Measurements from ENCODE around the gene SCD5. TPM values are rescaled to one million over a fixed set of nuclear protein-coding genes. Genes with fewer than 3 reads are reported as not detected.

The SCD5 gene
- total and polyA plus RNA-seq, 2 of the 8 experiments (the other 6 are each of a cell fraction or from before 2014, with no cell fraction given), result 0.92 to 1.2 TPM

GRCh38 chr4:82775243-82775642, 23.4 kb downstream of the SCD5 start:
- H2BK120ac ChIP-seq (replicated peaks; ENCODE audit: low read depth, low read length), result no peak overlapping the region
- H3K79me2 ChIP-seq (ENCODE audit: control insufficient read depth in 1 of 2, insufficient read depth in 2 of 2, low read length in 2 of 2), result no peaks in the 10 kb centered on the region
- H2AK5ac ChIP-seq (ENCODE audit: low read depth, low read length), result no peak overlapping the region
- H4K5ac ChIP-seq (ENCODE audit: insufficient read length, low read depth, low read length), result no peak overlapping the region
- no peak for DNase-seq (ENCODE audit: low read depth in 1 of 2, low spot score in 2 of 2)
- peaks cover 1 to 2% of the 10 kb centered on the region in 2 experiments for H4K20me1 ChIP-seq (replicated peaks in 1 of 2; ENCODE audit: control insufficient read depth in 1 of 2, insufficient read depth in 2 of 2, low read length in 2 of 2)
- no peak overlapping the region for H3K18ac ChIP-seq (ENCODE audit: extremely low read depth, low read length)
- no peak overlapping the region for H3K14ac ChIP-seq (ENCODE audit: insufficient read length)
- H3K79me1 ChIP-seq (ENCODE audit: low read depth, low read length), result no peaks in the 10 kb centered on the region
- no peak overlapping the region for H3K27ac ChIP-seq (ENCODE audit: low read depth, low read length)
- no peak overlapping the region for H2BK15ac ChIP-seq (ENCODE audit: low read length)
- no peak for FAIRE-seq
- no peak overlapping the region for H3K4me2 ChIP-seq (ENCODE audit: insufficient read depth in 1 of 2, low read depth in 2 of 2, low read length in 2 of 2)
- no peak overlapping the region for H3K4me3 ChIP-seq (ENCODE audit: extremely low read depth in 1 of 4, insufficient read depth in 2 of 4, low read depth in 3 of 4, low read length in 4 of 4)
- no peak overlapping the region for H3K23ac ChIP-seq (ENCODE audit: insufficient read length)
- H4K91ac ChIP-seq (replicated peaks; ENCODE audit: insufficient read length, low read length), result no peak overlapping the region
- 75% methylated on average over 5 of the region's 5 CpGs; no CpG with 5 or more reads in 1 of the 2 experiments for WGBS, 2 experiments (ENCODE audit: extremely low coverage in 1 of 2, insufficient coverage in 1 of 2, insufficient read length in 1 of 2, insufficient replicate concordance in 2 of 2, low coverage in 1 of 2, low lambda C conversion rate in 2 of 2, missing lambda C conversion rate in 1 of 2)
- no peak overlapping the region for H4K8ac ChIP-seq (ENCODE audit: extremely low read depth, insufficient read depth, low read length)
- no peak overlapping the region for H2BK20ac ChIP-seq (ENCODE audit: low read length)
- no peaks in the 10 kb centered on the region for H3K23me2 ChIP-seq (ENCODE audit: low read depth, low read length)
- H3K4me1 ChIP-seq (replicated peaks in 1 of 4; ENCODE audit: control insufficient read depth in 3 of 4, insufficient read depth in 4 of 4, low read length in 3 of 4), result no peaks in the 10 kb centered on the region
- H3K9me3 ChIP-seq (ENCODE audit: insufficient read depth in 2 of 2, low read depth in 1 of 2, low read length in 1 of 2), result no peaks in the 10 kb centered on the region
- H3K9ac ChIP-seq (replicated peaks in 1 of 4; ENCODE audit: extremely low read depth in 1 of 4, low read depth in 3 of 4, low read length in 3 of 4), result no peak overlapping the region
- H2BK12ac ChIP-seq (ENCODE audit: low read depth, low read length), result no peak overlapping the region
- TF ChIP-seq PHF8 (conservative IDR thresholded peaks at IDR 0.05; ENCODE audit: low read depth, low read length), result no peak
- TF ChIP-seq SIX5 (IDR thresholded peaks at IDR 0.05; ENCODE audit: low read depth, low read length), result no peak
- TF ChIP-seq CTBP2 (IDR thresholded peaks at IDR 0.05; ENCODE audit: borderline replicate concordance, insufficient read depth, insufficient read length, low read length), result no peak
- no peak for TF ChIP-seq RXRA (IDR thresholded peaks at IDR 0.05; ENCODE audit: insufficient read depth, low read depth, low read length)
- no peak for TF ChIP-seq EZH2 (IDR thresholded peaks at IDR 0.05; ENCODE audit: low read depth, low read length, severe bottlenecking)
- TF ChIP-seq NRF1 (IDR thresholded peaks at IDR 0.05; ENCODE audit: low read depth, low read length), result no peak
- no peak for TF ChIP-seq GTF2F1 (IDR thresholded peaks at IDR 0.05; ENCODE audit: borderline replicate concordance, low read depth, low read length)
- H3K27me3 ChIP-seq (replicated peaks in 1 of 4; ENCODE audit: control insufficient read depth in 3 of 4, extremely low read depth in 1 of 4, insufficient read depth in 3 of 4, low read length in 3 of 4), result peaks cover 0 to 10% (median 5%) of the 10 kb centered on the region in 4 experiments; a peak in 5 of 7 replicates
- no peaks in the 10 kb centered on the region for H3K36me3 ChIP-seq (ENCODE audit: control insufficient read depth in 2 of 4, insufficient read depth in 4 of 4, low read length in 3 of 4)
- no peak overlapping the region for H3K4ac ChIP-seq (replicated peaks; ENCODE audit: insufficient read length, low read depth, low read length)
- no peak overlapping the region for H3K56ac ChIP-seq (replicated peaks; ENCODE audit: insufficient read length, low read depth, low read length)
- CTCF ChIA-PET (ENCODE audit: partially characterized antibody), result interaction anchor here (0.6 to 5.0 kb wide), 5 partner anchors 9 to 1673 kb away, joined by 3 to 21 read pairs (median 3); no protein-coding TSS in a partner anchor
- H2AFZ ChIP-seq (ENCODE audit: low read length), result no peak overlapping the region
- POLR2A ChIA-PET (ENCODE audit: partially characterized antibody), result interaction anchor here (1.1 to 1.3 kb wide), 2 partner anchors 9 to 32 kb away, joined by 3 to 4 read pairs; no protein-coding TSS in a partner anchor
- H2BK5ac ChIP-seq (ENCODE audit: low read depth, low read length), result no peak overlapping the region
